HG02798 (cell line): ENCODE results near the gene FAM187B.
"Not testable (repeated sequence)": the region's sequence is repeated elsewhere in the genome, so short reads cannot be mapped to it uniquely, and the experiment has no call there.

ENCODE experiments used
- ATAC-seq: cut with Tn5 transposase; IDR thresholded peaks from one replicate; pipeline ENCODE4 v1.9.1; 2021; ENCODE audit warnings: mild to moderate bottlenecking; ENCODE audit not compliant: unreplicated experiment, poor library complexity

Gene FAM187B

GRCh38 chr19:35240327-35240726 lies 11.8 kb upstream of the FAM187B start:
- no peak for ATAC-seq

DNA sequence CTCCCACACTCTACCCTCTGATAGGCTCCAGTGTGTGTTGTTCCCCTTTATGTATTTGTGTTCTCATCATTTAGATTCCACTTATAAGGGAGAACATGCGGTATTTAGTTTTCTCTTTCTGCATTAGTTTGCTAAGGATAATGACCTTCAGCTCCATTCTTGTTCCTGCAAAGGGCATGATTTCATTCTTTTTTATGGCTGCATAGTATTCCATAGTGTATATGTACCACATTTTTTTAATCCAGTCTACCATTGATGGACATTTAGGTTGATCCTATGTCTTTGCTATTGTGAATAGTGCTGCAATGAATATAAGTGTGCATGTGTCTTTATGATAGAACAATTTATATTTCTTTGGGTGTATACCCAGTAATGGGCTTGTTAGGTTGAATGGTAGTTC lies 11.1 kb upstream of the FAM187B start:
- ATAC-seq: not testable (repeated sequence)

- no peak for ATAC-seq
These were observed 8.3 kb upstream of the FAM187B start for GRCh38 chr19:35236638-35237400.

DNA sequence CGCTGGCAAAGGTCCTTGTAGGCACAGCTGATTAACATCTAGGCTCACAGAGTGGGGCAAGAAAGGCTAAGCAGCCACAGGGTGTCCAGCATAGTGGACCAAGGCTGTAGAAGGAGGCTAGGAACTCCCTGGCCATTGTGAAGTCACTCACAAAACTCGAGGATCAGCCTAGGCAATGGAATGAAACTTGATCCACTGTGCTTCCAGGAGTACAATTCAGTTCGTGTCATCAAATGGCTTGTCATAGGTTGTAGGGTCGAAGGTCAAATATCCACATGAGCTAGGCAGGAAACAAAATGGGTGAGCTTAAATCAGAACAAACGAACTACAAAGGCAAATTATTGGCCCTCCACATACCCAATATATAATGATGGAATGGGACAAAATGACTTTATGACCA lies 4.4 kb upstream of the FAM187B start:
- no peak for ATAC-seq

DNA sequence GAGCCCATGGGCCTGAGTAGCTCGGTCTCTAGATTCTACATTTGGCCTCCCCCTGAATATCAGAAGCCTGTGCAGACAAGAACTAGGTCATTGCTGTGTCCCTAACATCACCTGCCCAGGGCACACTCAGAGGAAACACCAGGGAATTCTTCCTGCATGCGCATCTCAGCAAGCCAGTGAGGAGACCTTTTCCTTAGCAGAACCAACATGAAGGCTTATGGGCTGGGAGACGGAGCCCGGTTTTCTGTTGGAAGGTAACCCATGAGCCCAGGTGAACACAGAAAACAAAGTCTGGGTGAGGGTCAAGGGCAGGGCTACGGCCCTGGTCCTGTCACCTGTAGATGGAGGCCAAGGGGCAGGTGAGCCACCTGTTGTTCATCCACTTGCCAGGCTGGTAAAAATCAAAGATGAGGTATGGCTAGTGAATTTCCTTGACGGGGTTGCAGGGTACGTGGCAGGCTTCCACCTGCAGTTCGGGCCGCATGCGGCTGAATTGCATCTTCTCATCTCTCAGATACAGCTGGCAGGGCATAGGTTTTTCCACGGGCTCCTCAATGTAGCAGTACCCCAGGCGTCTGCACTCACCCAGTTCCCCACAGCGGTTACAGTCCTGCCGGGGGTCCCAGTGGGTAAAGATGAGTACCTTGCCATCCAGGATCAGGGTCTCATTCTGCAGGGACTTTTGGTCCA lies 3.6 kb upstream of the FAM187B start:
- ATAC-seq: no peak

GRCh38 chr19:35229601-35230000 lies 1.1 kb upstream of the FAM187B start:
- ATAC-seq: no peak

DNA sequence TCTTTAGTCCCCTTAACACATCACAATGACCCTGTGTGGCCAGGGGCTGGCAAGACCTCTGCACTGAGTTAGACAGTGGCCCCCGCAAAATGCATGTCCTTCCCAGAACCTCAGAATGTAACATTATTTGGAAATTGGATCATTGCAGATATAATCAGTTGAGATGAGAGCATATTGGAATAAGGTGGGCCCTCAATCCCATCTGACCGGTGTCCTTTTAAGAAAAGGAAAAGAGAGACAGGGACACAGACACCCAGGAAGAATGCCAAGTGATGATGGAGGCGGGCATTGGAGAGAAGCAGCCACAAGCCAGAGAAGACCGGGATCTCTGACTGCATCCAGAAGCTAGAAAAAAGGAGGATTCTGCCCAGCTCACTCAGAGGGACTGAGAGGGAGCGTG lies 1.8 kb downstream of the FAM187B start:
- ATAC-seq: no peak

DNA sequence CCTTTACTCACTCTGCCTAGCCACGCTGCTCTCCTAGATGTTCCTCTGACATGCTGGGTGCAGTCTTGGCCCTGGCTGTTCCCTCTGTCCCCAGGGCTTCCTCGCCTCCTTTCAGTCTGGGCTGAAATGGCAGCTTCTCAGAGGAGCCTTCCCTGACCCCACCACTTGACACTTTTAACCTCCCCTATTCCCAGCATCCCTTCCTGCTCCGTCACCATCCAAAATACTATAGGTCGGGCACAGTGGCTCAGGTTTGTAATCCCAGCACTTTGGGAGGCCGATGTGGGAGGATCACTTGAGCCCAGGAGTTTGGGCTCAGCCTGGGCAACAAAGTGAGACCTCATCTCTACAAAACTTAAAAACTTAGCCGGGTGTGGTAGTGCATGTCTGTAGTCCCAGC lies 2.6 kb downstream of the FAM187B start:
- no peak for ATAC-seq

DNA sequence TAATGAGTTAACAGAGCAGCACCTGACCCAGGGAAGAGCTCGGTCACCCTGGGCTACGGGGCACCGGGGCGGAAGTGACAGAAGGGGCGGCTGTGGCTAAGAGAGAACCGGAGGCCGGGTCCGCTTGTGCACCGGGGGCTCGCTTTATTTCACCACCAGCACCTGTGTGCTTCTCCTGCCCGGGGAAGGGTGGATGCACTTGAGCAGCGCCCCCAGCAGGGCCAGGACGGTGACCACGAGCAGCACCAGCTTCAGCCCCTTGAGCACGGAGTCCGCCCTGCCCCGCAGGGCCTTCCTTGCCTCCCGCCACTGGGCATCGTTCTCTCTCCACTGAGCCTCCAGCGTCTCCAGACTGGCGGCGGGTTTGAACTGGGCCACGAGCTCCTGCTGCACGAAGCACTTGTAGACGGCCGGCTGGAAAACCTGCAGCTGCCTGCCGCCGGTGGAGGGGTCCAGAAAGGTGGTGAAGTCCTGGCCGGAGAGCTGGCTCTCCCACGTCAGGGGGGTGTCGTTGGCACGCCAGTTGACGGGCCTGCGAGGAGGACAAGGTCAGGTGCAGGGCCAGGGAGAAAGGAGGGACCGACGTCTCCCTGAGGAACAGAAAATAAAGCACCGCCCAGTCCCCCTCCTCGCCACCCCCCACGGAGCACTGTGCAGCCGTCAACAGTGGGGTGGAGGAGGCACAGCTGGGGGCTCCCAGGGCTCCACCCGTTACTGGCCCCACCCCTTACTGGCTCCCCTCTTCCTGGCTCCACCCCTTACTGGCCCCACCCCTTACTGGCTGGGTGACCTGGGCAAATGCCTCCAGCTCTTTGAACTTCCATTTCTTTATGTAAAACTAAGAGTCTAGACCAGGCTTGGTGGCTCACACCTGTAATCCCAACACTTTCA lies 3.6 kb downstream of the FAM187B start:
- ATAC-seq: no peak

- no peak for ATAC-seq
These were observed 4.6 kb downstream of the FAM187B start for GRCh38 chr19:35223862-35224505.

DNA sequence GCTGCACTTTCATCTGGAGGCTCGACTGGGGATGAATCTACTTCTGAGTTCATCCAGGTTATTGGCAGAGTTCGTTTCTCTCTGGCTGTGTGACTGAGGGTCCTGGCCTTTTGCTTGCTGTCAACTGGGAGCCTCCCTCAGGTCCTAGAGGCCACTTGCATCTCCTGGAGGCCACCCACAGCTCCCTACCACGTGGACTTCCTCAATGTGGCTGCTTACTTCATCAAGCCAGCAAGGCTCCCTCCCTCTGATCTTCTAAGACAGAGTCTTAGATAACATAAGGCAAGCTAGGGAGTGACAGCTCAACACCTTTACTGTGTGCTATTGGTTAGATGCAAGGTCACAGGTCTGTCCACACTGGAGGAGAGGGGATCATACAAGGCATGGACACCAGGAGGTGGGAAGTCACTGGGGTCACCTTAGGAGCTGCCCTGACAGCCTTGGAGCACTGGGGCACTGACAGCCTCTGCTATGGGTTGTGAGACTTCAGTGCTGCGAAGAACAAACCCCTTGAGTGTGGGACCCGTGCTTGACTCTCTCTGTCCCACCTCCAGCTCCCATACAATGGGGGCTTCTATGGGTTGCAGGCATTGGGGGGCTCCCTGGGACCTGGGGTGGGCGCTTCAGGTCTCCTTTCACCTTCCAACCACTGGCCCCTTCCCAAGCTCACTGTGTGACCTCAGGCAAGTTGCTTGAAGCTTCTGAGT lies 5.3 kb downstream of the FAM187B start:
- ATAC-seq: no peak

- no peak for ATAC-seq
These were observed 6.0 kb downstream of the FAM187B start for GRCh38 chr19:35222373-35223015.

DNA sequence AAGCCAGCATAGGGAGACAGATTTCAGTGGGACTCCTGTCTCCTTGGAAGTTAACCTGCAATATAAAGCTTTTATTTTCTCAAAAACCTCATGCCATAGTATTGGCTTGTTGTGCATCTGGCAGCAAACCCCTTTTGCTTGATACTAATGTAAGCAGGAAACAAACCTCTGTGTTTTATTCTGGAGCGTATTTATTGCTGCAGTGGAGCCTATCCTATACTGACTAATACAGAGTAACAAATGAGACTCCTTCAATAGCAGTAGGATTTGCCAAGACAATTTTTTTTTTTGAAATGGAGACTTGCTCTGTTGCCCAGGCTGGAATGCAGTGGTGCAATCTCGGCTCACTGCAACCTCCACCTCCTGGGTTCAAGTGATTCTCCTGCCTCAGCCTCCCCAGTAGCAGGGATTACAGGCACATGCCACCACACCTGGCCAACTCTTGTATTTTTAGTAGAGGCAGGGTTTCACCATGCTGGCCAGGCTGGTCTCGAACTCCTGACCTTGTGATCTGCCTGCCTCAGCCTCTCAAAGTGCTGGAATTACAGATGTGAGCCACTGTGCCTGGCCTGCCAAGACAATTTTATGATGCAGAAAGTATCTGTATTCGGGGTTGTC lies 7.5 kb downstream of the FAM187B start:
- not testable (repeated sequence) for ATAC-seq

- ATAC-seq: no peak
These were observed 8.1 kb downstream of the FAM187B start for GRCh38 chr19:35220315-35220921.

DNA sequence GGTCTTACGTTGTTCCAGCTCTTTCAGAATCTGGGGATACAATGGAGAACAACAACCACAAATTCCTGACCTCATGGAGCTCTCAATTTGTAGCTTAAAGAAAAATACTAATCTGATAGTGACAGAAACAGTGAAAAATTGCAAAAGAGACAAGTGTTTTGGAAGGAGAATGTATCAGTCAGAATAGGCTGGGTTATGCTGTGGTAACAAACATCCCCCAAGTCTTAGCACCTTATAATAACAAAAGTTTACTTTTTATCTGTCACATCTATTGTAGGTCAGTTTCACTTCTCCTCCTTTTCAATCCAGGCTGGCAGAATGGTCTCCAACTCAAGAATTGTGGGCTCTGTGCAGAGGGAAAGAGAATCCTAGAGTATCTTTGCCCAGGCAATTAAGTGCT lies 9.5 kb downstream of the FAM187B start:
- no peak for ATAC-seq

DNA sequence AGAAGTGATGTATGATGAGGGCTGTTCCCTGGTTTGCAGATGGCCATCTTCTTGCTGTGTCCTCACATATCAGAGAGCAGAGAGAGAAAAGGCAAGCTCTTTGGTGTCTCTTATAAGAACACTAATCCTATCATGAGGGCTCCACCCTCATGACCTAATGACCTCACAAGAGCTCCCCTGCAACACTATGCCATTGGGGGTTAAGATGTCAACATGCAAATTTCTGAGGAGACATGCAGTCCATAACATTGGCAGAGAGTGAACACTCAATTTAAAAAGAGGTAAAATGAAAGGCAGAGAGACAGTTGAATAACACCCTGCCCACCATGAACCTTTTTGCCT lies 10.9 kb downstream of the FAM187B start:
- no peak for ATAC-seq

DNA sequence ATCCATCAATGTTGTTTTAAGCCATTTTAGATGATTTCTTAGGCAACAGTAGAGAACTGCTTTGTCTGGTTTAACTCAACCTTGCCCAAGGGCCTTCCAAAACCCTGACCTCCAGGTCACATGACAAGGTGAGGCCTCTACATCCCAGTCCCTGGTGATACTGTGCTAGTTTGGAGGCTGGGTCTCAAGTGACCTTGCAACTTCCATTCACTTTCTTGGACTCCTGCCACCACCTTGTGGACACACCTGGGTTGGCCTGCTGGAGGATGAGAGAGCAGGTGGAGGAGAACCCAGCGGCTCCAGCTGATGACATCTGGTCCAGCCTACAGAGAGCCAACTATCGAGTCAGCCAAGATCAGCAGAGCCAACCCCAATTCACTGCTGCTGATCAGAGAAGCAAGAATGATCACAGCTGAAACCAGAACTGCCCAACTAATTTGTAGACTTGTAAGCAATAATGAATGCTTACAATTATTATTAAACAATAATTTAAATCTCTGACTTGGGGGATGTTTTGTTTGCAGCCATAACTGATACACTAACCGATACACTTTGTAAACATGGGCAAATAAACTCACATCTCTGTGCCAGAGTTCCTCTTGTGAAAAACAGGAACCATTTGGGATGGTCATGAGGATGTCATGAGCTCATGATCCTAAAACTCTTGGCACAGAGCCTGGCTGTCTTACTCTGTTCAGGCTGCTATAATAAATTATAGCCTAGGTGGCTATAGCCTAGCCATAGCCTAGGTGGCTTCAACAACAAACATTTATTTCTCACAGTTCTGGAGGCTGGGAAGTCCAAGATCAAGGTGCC lies 11.5 kb downstream of the FAM187B start:
- no peak for ATAC-seq
